Liver (tissue), 9 donors: ENCODE data around the gene RAB15. TPM values are rescaled to one million over a fixed set of nuclear protein-coding genes. Genes with fewer than 3 reads are reported as not detected.

Experiments used
- DNase-seq: peaks from one replicate; pipeline ENCODE4 v3.0.0-alpha.2; 2017; ENCODE audit warnings: low spot score
- H3K27ac ChIP-seq, 2 donors: one replicate each; pipeline ENCODE4 v1.7.0; 2013; ENCODE audit warnings: inconsistent platforms in 2 of 2, low read length in 2 of 2, control low read depth in 1 of 2, low read depth in 1 of 2, mild to moderate bottlenecking in 1 of 2
- H3K27me3 ChIP-seq, 4 donors: one replicate each; pipeline versions ENCODE4 v1.6.1 to v1.7.0; 2013; ENCODE audit warnings: low read length in 3 of 4, inconsistent platforms in 1 of 4, mild to moderate bottlenecking in 1 of 4, moderate library complexity in 1 of 4; ENCODE audit not compliant: control insufficient read depth in 4 of 4, insufficient read depth in 4 of 4
- H3K36me3 ChIP-seq, 4 donors: one replicate each; pipeline versions ENCODE4 v1.6.1 to v1.7.0; 2013; ENCODE audit warnings: low read length in 3 of 4, mild to moderate bottlenecking in 3 of 4, low read depth in 1 of 4, moderate library complexity in 1 of 4; ENCODE audit not compliant: control insufficient read depth in 4 of 4, insufficient read depth in 3 of 4
- H3K4me1 ChIP-seq, 4 donors: one replicate each; pipeline versions ENCODE4 v1.6.1 to v1.7.0; 2013; ENCODE audit warnings: low read length in 3 of 4, mild to moderate bottlenecking in 3 of 4, moderate library complexity in 1 of 4; ENCODE audit not compliant: control insufficient read depth in 4 of 4, insufficient read depth in 4 of 4
- H3K4me3 ChIP-seq, 3 donors: one replicate each; pipeline versions ENCODE4 v1.6.1 to v1.7.0; 2013; ENCODE audit warnings: low read length in 3 of 3, control low read depth in 1 of 3, low read depth in 1 of 3, mild to moderate bottlenecking in 1 of 3
- H3K9ac ChIP-seq, 2 donors: one replicate each; pipeline ENCODE4 v1.7.0; 2013; ENCODE audit warnings: low read length in 2 of 2, mild to moderate bottlenecking in 2 of 2, moderate library complexity in 2 of 2, control low read depth in 1 of 2, low read depth in 1 of 2
- H3K9me3 ChIP-seq, 4 donors: one replicate each; pipeline versions ENCODE4 v1.6.1 to v1.7.0; 2013; ENCODE audit warnings: low read length in 3 of 4; ENCODE audit not compliant: control insufficient read depth in 4 of 4
- CTCF ChIP-seq: fragments of 150-350 bp; IDR thresholded peaks from 2 replicates; pipeline ENCODE4 v1.5.1; 2017; ENCODE audit warnings: improper control_type of control experiment, low read depth, low read length; ENCODE audit not compliant: missing input control
- EGR1 ChIP-seq, 2 donors: IDR thresholded peaks; 2 replicates each; pipeline ENCODE4 v1.6.1; 2016 to 2018; ENCODE audit warnings: antibody characterized with exemption in 2 of 2, low read depth in 2 of 2
- FOXA1 ChIP-seq: IDR thresholded peaks from 2 replicates; pipeline ENCODE4 v1.6.1; 2016; ENCODE audit warnings: antibody characterized with exemption
- FOXA2 ChIP-seq: IDR thresholded peaks from 2 replicates; pipeline ENCODE4 v1.6.1; 2016; ENCODE audit warnings: antibody characterized with exemption
- GABPA ChIP-seq, 2 donors: IDR thresholded peaks in 1 of 2; conservative IDR thresholded peaks in 1 of 2; 2 replicates each; pipeline ENCODE4 v1.6.1; 2016; ENCODE audit warnings: antibody characterized with exemption in 2 of 2, mild to moderate bottlenecking in 1 of 2, moderate library complexity in 1 of 2
- HNF4A ChIP-seq, 2 donors: conservative IDR thresholded peaks; 2 replicates each; pipeline ENCODE4 v1.6.1; 2016; ENCODE audit warnings: antibody characterized with exemption in 2 of 2, mild to moderate bottlenecking in 2 of 2
- HNF4G ChIP-seq: IDR thresholded peaks from 2 replicates; pipeline ENCODE4 v1.6.1; 2016; ENCODE audit warnings: antibody characterized with exemption
- JUND ChIP-seq, 2 donors: IDR thresholded peaks; 2 replicates each; pipeline ENCODE4 v1.6.1; 2016; ENCODE audit warnings: antibody characterized with exemption in 2 of 2
- NR2F2 ChIP-seq: IDR thresholded peaks from 2 replicates; pipeline ENCODE4 v1.6.1; 2016; ENCODE audit warnings: antibody characterized with exemption
- RAD21 ChIP-seq, 2 donors: IDR thresholded peaks; 2 replicates each; pipeline ENCODE4 v1.6.1; 2016; ENCODE audit warnings: antibody characterized with exemption in 2 of 2, mild to moderate bottlenecking in 2 of 2
- RXRA ChIP-seq, 2 donors: IDR thresholded peaks; 2 replicates each; pipeline ENCODE4 v1.6.1; 2017 to 2018; ENCODE audit warnings: antibody characterized with exemption in 2 of 2, mild to moderate bottlenecking in 1 of 2
- SP1 ChIP-seq: IDR thresholded peaks from 2 replicates; pipeline ENCODE4 v1.6.1; 2018; ENCODE audit warnings: antibody characterized with exemption, mild to moderate bottlenecking
- TAF1 ChIP-seq: conservative IDR thresholded peaks from 2 replicates; pipeline ENCODE4 v1.6.1; 2016; ENCODE audit warnings: antibody characterized with exemption, mild to moderate bottlenecking
- WGBS: extraction: QIAGEN DNeasy Blood & Tissue Kit; methylation state at CpG from one replicate; pipeline ENCODE4 v1.1.7; 2013; 5-methylcytosine and 5-hydroxymethylcytosine counted together
- polyA plus RNA-seq, 2 donors: library from polyadenylated mRNA; stranded (reverse) in 1 of 2; unstranded in 1 of 2; fragments of 200-250 nt in 1 of 2; fragments of >200 nt in 1 of 2; fragmentation: Nextera tagmentation in 1 of 2; extraction: Ambion mirVana in 1 of 2; gene quantifications; one replicate each; pipeline versions ENCODE4 v1.2.1 to v1.2.3, GENCODE V29; 2013 to 2015
- total RNA-seq, 2 donors: library from RNA; depleted of rRNA; stranded (reverse); fragments of >200 nt; gene quantifications; one replicate each; pipeline ENCODE4 v1.2.3, GENCODE V29; 2014
- TF ChIP-seq, protein P1 (sequence below): IDR thresholded peaks from 2 replicates; pipeline ENCODE4 v1.6.1; 2016; ENCODE audit warnings: antibody characterized with exemption
- TF ChIP-seq, protein P2 (sequence below): IDR thresholded peaks from 2 replicates; pipeline ENCODE4 v1.6.1; 2016; ENCODE audit warnings: antibody characterized with exemption, mild to moderate bottlenecking
- TF ChIP-seq, protein P3 (sequence below): IDR thresholded peaks from 2 replicates; pipeline ENCODE4 v1.6.1; 2016; ENCODE audit warnings: antibody characterized with exemption
- TF ChIP-seq, protein P4 (sequence below): IDR thresholded peaks from 2 replicates; pipeline ENCODE4 v1.6.1; 2016; ENCODE audit warnings: antibody characterized with exemption
- donor health status: healthy.
- donor health status: healthy.
- donor health status: healthy.
- donor health status: healthy.
- donor health status: healthy.

Gene RAB15
- total and polyA plus RNA-seq, 4 donors, result 5.5 to 18.0 (median 11.1) TPM

DNA sequence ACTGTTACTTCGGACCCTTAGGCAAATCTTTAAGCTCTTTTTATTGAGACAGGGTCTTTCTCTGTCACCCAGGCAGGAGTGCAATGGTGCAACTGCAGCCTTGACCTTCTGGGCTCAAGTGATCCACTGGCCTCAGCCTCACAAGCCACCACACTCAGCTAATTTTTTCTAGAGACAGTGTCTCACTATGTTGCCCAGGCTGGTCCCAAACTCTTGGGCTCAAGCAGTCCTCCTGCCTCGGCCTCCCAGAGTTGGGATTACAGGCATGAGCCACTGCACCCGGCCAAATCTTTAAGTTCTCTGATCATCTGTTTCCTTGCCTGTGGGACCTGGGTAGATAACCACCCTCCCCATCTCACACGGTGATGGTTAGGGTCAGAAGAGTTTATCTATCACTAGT is 27.3 kb downstream of the RAB15 start:
- TF ChIP-seq RAD21 (IDR thresholded peaks at IDR 0.05), result no peak
- no peak for TF ChIP-seq TAF1
- TF ChIP-seq, protein P1, sequence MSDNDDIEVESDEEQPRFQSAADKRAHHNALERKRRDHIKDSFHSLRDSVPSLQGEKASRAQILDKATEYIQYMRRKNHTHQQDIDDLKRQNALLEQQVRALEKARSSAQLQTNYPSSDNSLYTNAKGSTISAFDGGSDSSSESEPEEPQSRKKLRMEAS, result no peak
- TF ChIP-seq JUND (IDR thresholded peaks at IDR 0.05), result no peak
- TF ChIP-seq FOXA2, result no peak
- no peak for TF ChIP-seq FOXA1
- no peak for TF ChIP-seq RXRA (IDR thresholded peaks at IDR 0.05)
- TF ChIP-seq CTCF, result no peak
- no peak for TF ChIP-seq HNF4G
- TF ChIP-seq EGR1 (IDR thresholded peaks at IDR 0.05; ENCODE audit: low read depth in 2 of 2), result no peak
- TF ChIP-seq, protein P2, sequence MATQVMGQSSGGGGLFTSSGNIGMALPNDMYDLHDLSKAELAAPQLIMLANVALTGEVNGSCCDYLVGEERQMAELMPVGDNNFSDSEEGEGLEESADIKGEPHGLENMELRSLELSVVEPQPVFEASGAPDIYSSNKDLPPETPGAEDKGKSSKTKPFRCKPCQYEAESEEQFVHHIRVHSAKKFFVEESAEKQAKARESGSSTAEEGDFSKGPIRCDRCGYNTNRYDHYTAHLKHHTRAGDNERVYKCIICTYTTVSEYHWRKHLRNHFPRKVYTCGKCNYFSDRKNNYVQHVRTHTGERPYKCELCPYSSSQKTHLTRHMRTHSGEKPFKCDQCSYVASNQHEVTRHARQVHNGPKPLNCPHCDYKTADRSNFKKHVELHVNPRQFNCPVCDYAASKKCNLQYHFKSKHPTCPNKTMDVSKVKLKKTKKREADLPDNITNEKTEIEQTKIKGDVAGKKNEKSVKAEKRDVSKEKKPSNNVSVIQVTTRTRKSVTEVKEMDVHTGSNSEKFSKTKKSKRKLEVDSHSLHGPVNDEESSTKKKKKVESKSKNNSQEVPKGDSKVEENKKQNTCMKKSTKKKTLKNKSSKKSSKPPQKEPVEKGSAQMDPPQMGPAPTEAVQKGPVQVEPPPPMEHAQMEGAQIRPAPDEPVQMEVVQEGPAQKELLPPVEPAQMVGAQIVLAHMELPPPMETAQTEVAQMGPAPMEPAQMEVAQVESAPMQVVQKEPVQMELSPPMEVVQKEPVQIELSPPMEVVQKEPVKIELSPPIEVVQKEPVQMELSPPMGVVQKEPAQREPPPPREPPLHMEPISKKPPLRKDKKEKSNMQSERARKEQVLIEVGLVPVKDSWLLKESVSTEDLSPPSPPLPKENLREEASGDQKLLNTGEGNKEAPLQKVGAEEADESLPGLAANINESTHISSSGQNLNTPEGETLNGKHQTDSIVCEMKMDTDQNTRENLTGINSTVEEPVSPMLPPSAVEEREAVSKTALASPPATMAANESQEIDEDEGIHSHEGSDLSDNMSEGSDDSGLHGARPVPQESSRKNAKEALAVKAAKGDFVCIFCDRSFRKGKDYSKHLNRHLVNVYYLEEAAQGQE, result no peak
- TF ChIP-seq NR2F2, result no peak
- TF ChIP-seq GABPA (IDR thresholded peaks at IDR 0.05 in 1 of 2, conservative IDR thresholded peaks at IDR 0.05 in 1 of 2), result no peak
- no peak for TF ChIP-seq SP1
- no peak for TF ChIP-seq HNF4A (conservative IDR thresholded peaks at IDR 0.05)
- TF ChIP-seq, protein P3, sequence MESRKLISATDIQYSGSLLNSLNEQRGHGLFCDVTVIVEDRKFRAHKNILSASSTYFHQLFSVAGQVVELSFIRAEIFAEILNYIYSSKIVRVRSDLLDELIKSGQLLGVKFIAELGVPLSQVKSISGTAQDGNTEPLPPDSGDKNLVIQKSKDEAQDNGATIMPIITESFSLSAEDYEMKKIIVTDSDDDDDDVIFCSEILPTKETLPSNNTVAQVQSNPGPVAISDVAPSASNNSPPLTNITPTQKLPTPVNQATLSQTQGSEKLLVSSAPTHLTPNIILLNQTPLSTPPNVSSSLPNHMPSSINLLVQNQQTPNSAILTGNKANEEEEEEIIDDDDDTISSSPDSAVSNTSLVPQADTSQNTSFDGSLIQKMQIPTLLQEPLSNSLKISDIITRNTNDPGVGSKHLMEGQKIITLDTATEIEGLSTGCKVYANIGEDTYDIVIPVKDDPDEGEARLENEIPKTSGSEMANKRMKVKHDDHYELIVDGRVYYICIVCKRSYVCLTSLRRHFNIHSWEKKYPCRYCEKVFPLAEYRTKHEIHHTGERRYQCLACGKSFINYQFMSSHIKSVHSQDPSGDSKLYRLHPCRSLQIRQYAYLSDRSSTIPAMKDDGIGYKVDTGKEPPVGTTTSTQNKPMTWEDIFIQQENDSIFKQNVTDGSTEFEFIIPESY, result no peak
- Histone ChIP-seq H3K9me3 (no peaks in the 10 kb centered on the region), H3K4me1 (peaks cover 27 to 68% (median 52%) of the 10 kb centered on the region in 4 donors), H3K4me3 (no peak overlapping the region), H3K36me3 (no peaks in the 10 kb centered on the region), H3K27me3 (no peaks in the 10 kb centered on the region), H3K9ac (no peak overlapping the region), H3K27ac (no peak overlapping the region)
- WGBS, result 96% methylated on average over 4 of the region's 4 CpGs
- no peak for DNase-seq

- DNase-seq, result no peak
- H3K36me3 ChIP-seq, result peaks cover 0 to 6% (median 0%) of the 10 kb centered on the region in 4 donors
- WGBS, result 97% methylated on average over 2 of the region's 2 CpGs
Observed at GRCh38 chr14:64944041-64944440, 28.1 kb downstream of the RAB15 start.

More at GRCh38 chr14:64944041-64944440, 28.1 kb downstream of the RAB15 start:
- peak overlapping the region in 1 of 2 donors; percentile 3 for H3K27ac ChIP-seq
- H3K9me3 ChIP-seq, result no peaks in the 10 kb centered on the region
- peaks cover 32 to 73% (median 58%) of the 10 kb centered on the region in 4 donors for H3K4me1 ChIP-seq
- no peak overlapping the region for H3K4me3 ChIP-seq
- no peaks in the 10 kb centered on the region for H3K27me3 ChIP-seq
- no peak for TF ChIP-seq FOXA1
- no peak for TF ChIP-seq GABPA (IDR thresholded peaks at IDR 0.05 in 1 of 2, conservative IDR thresholded peaks at IDR 0.05 in 1 of 2)
- TF ChIP-seq RAD21 (IDR thresholded peaks at IDR 0.05), result no peak
- no peak for TF ChIP-seq RXRA (IDR thresholded peaks at IDR 0.05)
- TF ChIP-seq, protein P1, result no peak
- no peak for TF ChIP-seq EGR1 (IDR thresholded peaks at IDR 0.05; ENCODE audit: low read depth in 2 of 2)
- TF ChIP-seq, protein P3, result no peak
- TF ChIP-seq, protein P4, sequence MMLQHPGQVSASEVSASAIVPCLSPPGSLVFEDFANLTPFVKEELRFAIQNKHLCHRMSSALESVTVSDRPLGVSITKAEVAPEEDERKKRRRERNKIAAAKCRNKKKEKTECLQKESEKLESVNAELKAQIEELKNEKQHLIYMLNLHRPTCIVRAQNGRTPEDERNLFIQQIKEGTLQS, result no peak
- no peak for TF ChIP-seq TAF1
- H3K9ac ChIP-seq, result no peak overlapping the region
